H9 (cell line): ENCODE data around the gene SLC9A4. TPM values are rescaled to one million over a fixed set of nuclear protein-coding genes. Genes with fewer than 3 reads are reported as not detected.

Source experiments
- DNase-seq: peaks from one replicate; pipeline ENCODE4 v3.0.0-alpha.2; 2017
- H2AFZ ChIP-seq: one replicate; pipeline ENCODE4 v1.6.1; 2013; ENCODE audit warnings: mild to moderate bottlenecking, low read length, control low read depth, moderate library complexity
- H2AK5ac ChIP-seq: 2 replicates; pipeline ENCODE4 v1.6.1; 2013; ENCODE audit warnings: low read length, control low read depth, mixed read lengths; ENCODE audit not compliant: insufficient read length
- H2BK120ac ChIP-seq: one replicate; pipeline ENCODE4 v1.6.1; 2013; ENCODE audit warnings: low read depth, mild to moderate bottlenecking, low read length, control low read depth, inconsistent platforms; ENCODE audit not compliant: poor library complexity, severe bottlenecking
- H2BK12ac ChIP-seq: 2 replicates; pipeline ENCODE4 v1.6.1; 2013; ENCODE audit warnings: low read length, control low read depth, mixed read lengths, low read depth; ENCODE audit not compliant: insufficient read length
- H2BK15ac ChIP-seq: 2 replicates; pipeline ENCODE4 v1.6.1; 2013; ENCODE audit warnings: low read depth, low read length, control low read depth
- H2BK20ac ChIP-seq: one replicate; pipeline ENCODE4 v1.6.1; 2013; ENCODE audit warnings: low read depth, mild to moderate bottlenecking, low read length, control low read depth, inconsistent platforms; ENCODE audit not compliant: poor library complexity, severe bottlenecking
- H2BK5ac ChIP-seq: 2 replicates; pipeline ENCODE4 v1.6.1; 2013; ENCODE audit warnings: low read length, control low read depth, mixed read lengths; ENCODE audit not compliant: insufficient read length
- H3K14ac ChIP-seq: 2 replicates; pipeline ENCODE4 v1.6.1; 2013; ENCODE audit warnings: low read length, control low read depth; ENCODE audit not compliant: insufficient read depth
- H3K18ac ChIP-seq: 2 replicates; pipeline ENCODE4 v1.6.1; 2013; ENCODE audit warnings: low read depth, mild to moderate bottlenecking, mixed read lengths, low read length, control low read depth; ENCODE audit not compliant: insufficient read length
- H3K23ac ChIP-seq: 2 replicates; pipeline ENCODE4 v1.6.1; 2013; ENCODE audit warnings: low read length, control low read depth, mixed read lengths, low read depth; ENCODE audit not compliant: insufficient read length
- H3K23me2 ChIP-seq: 2 replicates; pipeline ENCODE4 v1.6.1; 2013; ENCODE audit warnings: low read depth, mild to moderate bottlenecking, mixed read lengths, low read length, control low read depth; ENCODE audit not compliant: insufficient read length, poor library complexity, severe bottlenecking
- H3K27ac ChIP-seq: 2 replicates; pipeline ENCODE4 v1.5.1; 2013; ENCODE audit warnings: low read length, control low read depth, mixed read lengths, low read depth; ENCODE audit not compliant: insufficient read length
- H3K27me3 ChIP-seq: 2 replicates; pipeline ENCODE4 v1.6.1; 2013; ENCODE audit warnings: low read length, control low read depth, inconsistent platforms; ENCODE audit not compliant: insufficient read depth
- H3K4ac ChIP-seq: 2 replicates; pipeline ENCODE4 v1.6.1; 2013; ENCODE audit warnings: low read depth, mild to moderate bottlenecking, control low read depth, inconsistent platforms, low read length, moderate library complexity
- H3K4me1 ChIP-seq: 2 replicates; pipeline ENCODE4 v1.6.1; 2013; ENCODE audit warnings: low read length, control low read depth, inconsistent platforms; ENCODE audit not compliant: insufficient read depth
- H3K4me2 ChIP-seq: 2 replicates; pipeline ENCODE4 v1.6.1; 2013; ENCODE audit warnings: low read length, control low read depth, mixed read lengths; ENCODE audit not compliant: insufficient read length, insufficient read depth
- H3K56ac ChIP-seq: 2 replicates; pipeline ENCODE4 v1.6.1; 2013; ENCODE audit warnings: low read depth, mild to moderate bottlenecking, mixed read lengths, low read length, control low read depth; ENCODE audit not compliant: insufficient read length
- H3K79me1 ChIP-seq: 2 replicates; pipeline ENCODE4 v1.6.1; 2013; ENCODE audit warnings: low read depth, mild to moderate bottlenecking, moderate library complexity, low read length, control low read depth, inconsistent platforms; ENCODE audit not compliant: insufficient read depth, poor library complexity, severe bottlenecking
- H3K79me2 ChIP-seq: 2 replicates; pipeline ENCODE4 v1.6.1; 2013; ENCODE audit warnings: low read length, control low read depth, inconsistent platforms; ENCODE audit not compliant: insufficient read depth
- H3K9ac ChIP-seq: 2 replicates; pipeline ENCODE4 v1.6.1; 2013; ENCODE audit warnings: low read length, control low read depth, mixed read lengths; ENCODE audit not compliant: insufficient read length; ENCODE audit errors: extremely low read depth
- H3K9me3 ChIP-seq: one replicate; pipeline ENCODE4 v1.6.1; 2013; ENCODE audit warnings: low read depth, low read length, inconsistent platforms; ENCODE audit not compliant: control insufficient read depth
- H3T11ph ChIP-seq: one replicate; pipeline ENCODE4 v1.6.1; 2013; ENCODE audit warnings: mild to moderate bottlenecking, low read length, control low read depth, inconsistent platforms
- H4K20me1 ChIP-seq: one replicate; pipeline ENCODE4 v1.6.1; 2013; ENCODE audit not compliant: control insufficient read depth, insufficient read length, insufficient read depth
- H4K5ac ChIP-seq: 2 replicates; pipeline ENCODE4 v1.6.1; 2013; ENCODE audit warnings: low read depth, mild to moderate bottlenecking, mixed read lengths, low read length, control low read depth; ENCODE audit not compliant: insufficient read length
- H4K8ac ChIP-seq: replicated peaks from 2 replicates; pipeline ENCODE4 v1.6.1; 2013; ENCODE audit warnings: low read length, control low read depth, mixed read lengths, low read depth; ENCODE audit not compliant: insufficient read length
- H4K91ac ChIP-seq: 2 replicates; pipeline ENCODE4 v1.6.1; 2013; ENCODE audit warnings: low read depth, mild to moderate bottlenecking, moderate library complexity, mixed read lengths, low read length, control low read depth; ENCODE audit not compliant: insufficient read length
- H3K27ac Mint-ChIP-seq, 3 experiments: 2 replicates in 2 of 3; 3 replicates in 1 of 3; pipeline ENCODE4 v1.8.0; 2020 to 2021; ENCODE audit warnings: mixed read lengths in 3 of 3, mild to moderate bottlenecking in 1 of 3, moderate library complexity in 1 of 3
- H3K27me3 Mint-ChIP-seq: 2 replicates; pipeline ENCODE4 v1.8.0; 2021; ENCODE audit warnings: low read depth, mild to moderate bottlenecking, moderate library complexity, mixed read lengths
- H3K36me3 Mint-ChIP-seq, 3 experiments: 2 replicates in 2 of 3; 3 replicates in 1 of 3; pipeline ENCODE4 v1.8.0; 2020 to 2021; ENCODE audit warnings: low read depth in 3 of 3, mixed read lengths in 3 of 3; ENCODE audit not compliant: insufficient read depth in 1 of 3
- H3K4me1 Mint-ChIP-seq, 2 experiments: 2 replicates each; pipeline ENCODE4 v1.8.0; 2020; ENCODE audit warnings: mixed read lengths in 2 of 2
- H3K4me3 Mint-ChIP-seq, 2 experiments: 2 replicates in 1 of 2; 3 replicates in 1 of 2; pipeline ENCODE4 v1.8.0; 2020 to 2021; ENCODE audit warnings: mild to moderate bottlenecking in 2 of 2, mixed read lengths in 2 of 2, moderate library complexity in 1 of 2
- H3K9me3 Mint-ChIP-seq, 2 experiments: 2 replicates in 1 of 2; 3 replicates in 1 of 2; pipeline ENCODE4 v1.8.0; 2020; ENCODE audit warnings: mild to moderate bottlenecking in 2 of 2, mixed read lengths in 2 of 2, moderate library complexity in 1 of 2
- CTCF ChIP-seq: fragments of 200-600 bp; sonication (generic); conservative IDR thresholded peaks from 3 replicates; pipeline ENCODE4 v1.8.0; 2021; ENCODE audit warnings: antibody characterized with exemption, mild to moderate bottlenecking
- WGBS: extraction: QIAGEN DNeasy Blood & Tissue Kit; methylation state at CpG from one replicate; pipeline ENCODE4 v1.1.7; 2013; ENCODE audit warnings: missing lambda C conversion rate, low lambda C conversion rate, mixed read lengths; ENCODE audit not compliant: insufficient read length; ENCODE audit errors: extremely low coverage; 5-methylcytosine and 5-hydroxymethylcytosine counted together
- total RNA-seq: library from RNA; stranded (reverse); gene quantifications from 2 replicates; pipeline ENCODE4 v1.2.1, GENCODE V29; 2021

SLC9A4 gene
- total RNA-seq, 1 experiment from 2014 or later: not detected

GRCh38 chr2:102522890-102523289 is 49.9 kb downstream of the SLC9A4 start:
- no peak overlapping the region for H2BK15ac ChIP-seq
- H3K4ac ChIP-seq: no peak overlapping the region
- H3K27ac Mint-ChIP-seq: no peak overlapping the region
- H3K23ac ChIP-seq: no peak overlapping the region
- no peak overlapping the region for H4K5ac ChIP-seq
- H2BK20ac ChIP-seq: no peak overlapping the region
- H3K36me3 Mint-ChIP-seq: no peaks in the 10 kb centered on the region
- DNase-seq: no peak
- H3K4me1 Mint-ChIP-seq: no peaks in the 10 kb centered on the region
- H4K91ac ChIP-seq: no peak overlapping the region
- H3K18ac ChIP-seq: no peak overlapping the region
- no peaks in the 10 kb centered on the region for H3K79me1 ChIP-seq
- H3K9me3 ChIP-seq: no peaks in the 10 kb centered on the region
- no peaks in the 10 kb centered on the region for H4K20me1 ChIP-seq
- no peaks in the 10 kb centered on the region; the same call in 1 of the 2 replicates for H3K27me3 Mint-ChIP-seq
- H3K9me3 Mint-ChIP-seq: no peaks in the 10 kb centered on the region
- H2BK120ac ChIP-seq: no peak overlapping the region
- no peaks in the 10 kb centered on the region for H3K27me3 ChIP-seq
- H3K14ac ChIP-seq: no peak overlapping the region
- H3K4me3 Mint-ChIP-seq: no peak overlapping the region
- no peak overlapping the region for H3K4me2 ChIP-seq
- no peaks in the 10 kb centered on the region for H3K4me1 ChIP-seq
- no peaks in the 10 kb centered on the region for H3K23me2 ChIP-seq
- WGBS: no CpG with 5 or more reads among the region's 3 CpGs
- TF ChIP-seq CTCF: no peak
- H4K8ac ChIP-seq: no peak overlapping the region
- no peak overlapping the region for H2AFZ ChIP-seq
- H3K56ac ChIP-seq: no peak overlapping the region
- H2AK5ac ChIP-seq: no peak overlapping the region
- no peak overlapping the region for H3K9ac ChIP-seq
- no peak overlapping the region for H3T11ph ChIP-seq
- H2BK5ac ChIP-seq: no peak overlapping the region
- no peaks in the 10 kb centered on the region for H3K79me2 ChIP-seq
- no peak overlapping the region for H3K27ac ChIP-seq
- H2BK12ac ChIP-seq: no peak overlapping the region
